VCaP (cell line): ENCODE results near the gene SLC25A13.

ENCODE experiments used
- H3K27ac ChIP-seq: fragments of 450-650 bp; 2 replicates; pipeline ENCODE4 v1.5.1; 2017
- CTCF ChIP-seq: fragments of 450-650 bp; conservative IDR thresholded peaks from 2 replicates; pipeline ENCODE4 v1.5.1; 2017; ENCODE audit warnings: mild to moderate bottlenecking, moderate library complexity

The SLC25A13 gene

GRCh38 chr7:96127746-96128145, 194.2 kb downstream of the SLC25A13 start:
- no peak for TF ChIP-seq CTCF
- H3K27ac ChIP-seq, result no peak overlapping the region

GRCh38 chr7:96126382-96126781, 195.5 kb downstream of the SLC25A13 start:
- TF ChIP-seq CTCF, result no peak

DNA sequence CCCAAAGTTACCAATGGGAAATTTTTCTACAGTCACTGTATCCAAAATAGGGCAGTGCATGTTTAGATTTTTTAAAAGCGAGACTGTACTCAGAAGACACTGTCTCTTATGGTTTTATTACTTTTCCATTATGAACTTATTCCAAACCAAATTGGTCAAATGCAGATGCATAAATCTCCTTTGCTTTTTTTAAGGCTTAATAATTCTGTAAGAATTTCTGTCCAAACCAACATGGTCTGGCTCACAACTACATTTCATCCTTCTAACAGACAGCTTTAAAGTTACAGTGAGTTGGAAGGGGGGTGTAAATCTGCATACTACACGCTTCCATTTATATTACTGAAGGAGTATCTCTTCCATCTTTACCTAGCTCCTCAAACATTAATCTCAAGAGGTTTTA, 199.2 kb downstream of the SLC25A13 start:
- no peak for TF ChIP-seq CTCF

More at GRCh38 chr7:96126382-96126781, 195.5 kb downstream of the SLC25A13 start:
- no peak overlapping the region for H3K27ac ChIP-seq

GRCh38 chr7:96121752-96122151, 200.1 kb downstream of the SLC25A13 start:
- no peak overlapping the region for H3K27ac ChIP-seq
- TF ChIP-seq CTCF, result 0 out of 2 replicates have a peak, but pooled peaks have one; percentile 12

More for the DNA sequence above, 199.2 kb downstream of the SLC25A13 start:
- no peak overlapping the region for H3K27ac ChIP-seq

GRCh38 chr7:96120445-96121225, 201.3 kb downstream of the SLC25A13 start:
- TF ChIP-seq CTCF, result no peak

DNA sequence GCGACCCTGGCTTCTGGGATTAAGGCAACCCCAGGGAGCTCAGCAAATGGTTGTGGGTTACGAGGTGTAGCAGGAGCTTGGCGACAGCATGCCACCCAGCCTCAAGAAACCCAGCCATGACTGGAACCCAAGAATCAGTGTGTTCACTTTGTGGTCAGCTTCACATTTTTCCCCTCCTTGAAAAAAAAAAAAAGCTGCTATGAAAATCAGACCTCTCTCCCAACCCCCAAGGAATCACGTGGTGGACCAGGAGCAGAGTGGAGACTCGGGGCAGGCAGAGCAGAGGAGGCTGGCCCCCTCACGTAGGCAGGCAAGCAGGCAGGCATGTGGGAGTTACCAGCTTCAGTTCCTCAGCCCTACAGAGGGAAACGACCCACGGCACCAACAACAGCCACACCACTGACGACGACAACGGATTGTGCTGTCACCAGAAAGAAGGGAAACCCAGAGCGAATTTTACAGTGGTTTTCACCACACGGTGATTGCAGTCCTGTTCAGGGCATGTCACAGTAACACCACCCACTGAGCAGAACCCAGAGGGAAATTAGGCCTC, 203.4 kb downstream of the SLC25A13 start:
- no peak overlapping the region for H3K27ac ChIP-seq
- no peak for TF ChIP-seq CTCF

More at GRCh38 chr7:96120445-96121225, 201.3 kb downstream of the SLC25A13 start:
- no peak overlapping the region for H3K27ac ChIP-seq

GRCh38 chr7:96116173-96116572, 205.7 kb downstream of the SLC25A13 start:
- TF ChIP-seq CTCF, result no peak
- H3K27ac ChIP-seq, result peak overlapping the region; percentile 62
